Measurements from ENCODE around the gene CEND1.

CEND1 gene

DNA sequence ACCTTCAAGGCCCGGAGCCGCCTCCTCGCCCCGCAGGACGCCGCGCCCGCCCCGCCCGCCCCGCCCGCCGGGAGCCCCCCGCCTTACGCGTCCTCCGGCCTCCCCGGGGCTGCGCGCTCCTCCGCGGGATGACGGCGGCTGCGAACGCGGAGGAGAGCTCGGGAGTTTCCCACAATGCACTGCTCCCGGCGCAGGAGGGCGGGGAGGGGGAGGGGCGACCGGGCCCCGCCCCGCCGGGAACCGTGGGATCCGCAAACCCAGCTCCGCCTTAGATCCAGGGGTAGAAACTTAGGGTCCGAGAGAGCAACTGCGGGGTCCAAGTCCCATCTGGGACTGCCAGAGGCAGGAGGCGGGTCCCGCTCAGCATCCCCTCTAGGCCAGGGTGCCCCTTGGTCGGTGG lies at the start of gene CEND1:
TSS of gene CEND1 (minus strand) at position 148 of the 400 bp plus-strand sequence. CDS start 1,514 bp downstream, outside the sequence.
- Histone ChIP-seq H3K36me3 (ENCODE audit: control insufficient read depth, insufficient read depth, low read length) (peaks cover 12% of the 10 kb centered on the region; the same call in 1 of the 2 replicates), H3K27ac (ENCODE audit: low read depth, low read length) (no peak within 1 kb of the TSS), H3K27me3 (ENCODE audit: control insufficient read depth, insufficient read depth, low read length) (peaks cover 4% of the 10 kb centered on the region; the same call in 1 of the 2 replicates), H3K9me3 (ENCODE audit: control insufficient read depth, insufficient read depth, low read depth, low read length) (no peaks in the 10 kb centered on the region), H3K4me3 (ENCODE audit: low read depth, low read length) (peak within 1 kb of the TSS; percentile 27; the same call in 1 of the 2 replicates), H3K9ac (ENCODE audit: low read length) (no peak within 1 kb of the TSS), H3K4me1 (ENCODE audit: control insufficient read depth, insufficient read depth, low read length) (peaks cover 9% of the 10 kb centered on the region)

DNA sequence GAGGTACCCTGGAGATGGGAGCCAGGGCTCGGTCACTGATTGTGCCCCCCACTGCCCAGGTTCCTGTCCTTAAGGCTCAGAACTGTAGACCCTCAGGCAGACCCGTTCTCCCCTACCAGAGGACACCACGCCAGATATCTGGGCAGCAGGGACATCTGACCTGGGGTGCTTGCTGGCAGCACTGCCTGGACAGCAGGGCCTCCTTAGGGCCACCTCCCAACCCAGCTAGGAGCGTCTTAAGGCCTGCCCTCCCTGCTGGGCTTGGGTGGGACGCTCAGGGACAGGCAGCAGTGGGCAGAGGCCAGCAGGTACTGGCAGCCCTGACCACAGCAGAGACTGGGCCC lies 49.4 kb upstream of the CEND1 start:
- Histone ChIP-seq H3K4me3 (ENCODE audit: low read depth, low read length) (no peak overlapping the region), H3K9ac (ENCODE audit: low read length) (no peak overlapping the region), H3K27me3 (ENCODE audit: control insufficient read depth, insufficient read depth, low read length) (no peaks in the 10 kb centered on the region), H3K4me1 (ENCODE audit: control insufficient read depth, insufficient read depth, low read length) (peaks cover 25% of the 10 kb centered on the region), H3K36me3 (ENCODE audit: control insufficient read depth, insufficient read depth, low read length) (peaks cover 45% of the 10 kb centered on the region), H3K27ac (ENCODE audit: low read depth, low read length) (no peak overlapping the region), H3K9me3 (ENCODE audit: control insufficient read depth, insufficient read depth, low read depth, low read length) (no peaks in the 10 kb centered on the region)

DNA sequence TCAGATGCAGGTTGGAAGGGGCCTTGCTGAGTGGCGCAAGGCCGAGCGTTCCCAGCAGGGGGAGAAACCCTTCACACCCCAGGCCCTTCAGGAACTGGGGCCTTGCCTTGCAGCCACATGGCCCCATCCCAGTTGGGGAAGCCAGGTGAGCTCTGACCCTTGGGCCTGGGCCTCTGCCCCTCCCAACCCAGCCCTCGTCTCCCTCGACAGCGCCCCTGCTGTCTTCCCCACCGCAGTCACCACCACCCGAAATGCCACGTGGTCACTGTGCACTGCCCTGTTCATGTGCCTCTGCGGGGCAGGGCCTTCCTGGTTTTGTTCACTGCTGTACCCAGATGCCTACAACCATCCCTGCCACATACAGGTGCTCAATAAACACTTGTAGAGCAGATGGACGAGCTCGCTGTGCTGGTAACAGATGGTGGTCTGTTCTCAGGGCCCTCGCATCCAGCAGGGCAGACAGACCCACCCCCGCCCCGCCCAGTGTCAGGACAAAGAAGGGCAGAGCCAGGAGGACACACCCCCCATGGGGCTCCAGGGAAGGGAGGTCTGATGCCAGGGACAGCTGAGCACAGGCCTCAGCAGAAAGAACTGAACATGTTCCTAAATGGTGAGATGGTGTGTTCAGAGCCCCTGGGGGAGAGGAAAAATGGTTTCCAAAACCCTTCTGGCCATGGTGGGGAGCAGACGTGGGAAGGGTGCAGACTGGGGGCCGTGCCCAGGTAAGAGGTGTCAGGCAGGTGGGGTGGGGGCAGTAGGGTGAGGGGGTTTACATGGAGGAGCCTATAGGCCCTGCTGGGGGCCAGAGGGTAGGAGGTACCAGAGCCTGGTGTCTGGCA lies 48.8 kb upstream of the CEND1 start:
- Histone ChIP-seq H3K36me3 (ENCODE audit: control insufficient read depth, insufficient read depth, low read length) (peaks cover 45% of the 10 kb centered on the region), H3K27ac (ENCODE audit: low read depth, low read length) (no peak overlapping the region), H3K27me3 (ENCODE audit: control insufficient read depth, insufficient read depth, low read length) (no peaks in the 10 kb centered on the region), H3K4me1 (ENCODE audit: control insufficient read depth, insufficient read depth, low read length) (peaks cover 31% of the 10 kb centered on the region), H3K4me3 (ENCODE audit: low read depth, low read length) (no peak overlapping the region), H3K9me3 (ENCODE audit: control insufficient read depth, insufficient read depth, low read depth, low read length) (no peaks in the 10 kb centered on the region), H3K9ac (ENCODE audit: low read length) (no peak overlapping the region)

DNA sequence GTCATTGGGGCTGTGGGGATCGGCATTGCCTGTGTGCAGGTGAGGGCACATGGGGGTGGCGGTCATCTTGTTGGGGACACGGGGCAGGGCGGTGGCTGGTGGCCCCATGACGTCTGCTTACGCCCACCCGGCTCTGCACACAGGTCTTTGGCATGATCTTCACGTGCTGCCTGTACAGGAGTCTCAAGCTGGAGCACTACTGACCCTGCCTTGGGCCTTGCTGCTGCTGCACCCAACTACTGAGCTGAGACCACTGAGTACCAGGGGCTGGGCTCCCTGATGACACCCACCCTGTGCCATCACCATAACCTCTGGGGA lies 48.1 kb upstream of the CEND1 start:
- Histone ChIP-seq H3K27me3 (ENCODE audit: control insufficient read depth, insufficient read depth, low read length) (no peaks in the 10 kb centered on the region), H3K9me3 (ENCODE audit: control insufficient read depth, insufficient read depth, low read depth, low read length) (no peaks in the 10 kb centered on the region), H3K4me3 (ENCODE audit: low read depth, low read length) (no peak overlapping the region), H3K27ac (ENCODE audit: low read depth, low read length) (no peak overlapping the region), H3K36me3 (ENCODE audit: control insufficient read depth, insufficient read depth, low read length) (peaks cover 45% of the 10 kb centered on the region), H3K4me1 (ENCODE audit: control insufficient read depth, insufficient read depth, low read length) (peaks cover 34% of the 10 kb centered on the region), H3K9ac (ENCODE audit: low read length) (no peak overlapping the region)

DNA sequence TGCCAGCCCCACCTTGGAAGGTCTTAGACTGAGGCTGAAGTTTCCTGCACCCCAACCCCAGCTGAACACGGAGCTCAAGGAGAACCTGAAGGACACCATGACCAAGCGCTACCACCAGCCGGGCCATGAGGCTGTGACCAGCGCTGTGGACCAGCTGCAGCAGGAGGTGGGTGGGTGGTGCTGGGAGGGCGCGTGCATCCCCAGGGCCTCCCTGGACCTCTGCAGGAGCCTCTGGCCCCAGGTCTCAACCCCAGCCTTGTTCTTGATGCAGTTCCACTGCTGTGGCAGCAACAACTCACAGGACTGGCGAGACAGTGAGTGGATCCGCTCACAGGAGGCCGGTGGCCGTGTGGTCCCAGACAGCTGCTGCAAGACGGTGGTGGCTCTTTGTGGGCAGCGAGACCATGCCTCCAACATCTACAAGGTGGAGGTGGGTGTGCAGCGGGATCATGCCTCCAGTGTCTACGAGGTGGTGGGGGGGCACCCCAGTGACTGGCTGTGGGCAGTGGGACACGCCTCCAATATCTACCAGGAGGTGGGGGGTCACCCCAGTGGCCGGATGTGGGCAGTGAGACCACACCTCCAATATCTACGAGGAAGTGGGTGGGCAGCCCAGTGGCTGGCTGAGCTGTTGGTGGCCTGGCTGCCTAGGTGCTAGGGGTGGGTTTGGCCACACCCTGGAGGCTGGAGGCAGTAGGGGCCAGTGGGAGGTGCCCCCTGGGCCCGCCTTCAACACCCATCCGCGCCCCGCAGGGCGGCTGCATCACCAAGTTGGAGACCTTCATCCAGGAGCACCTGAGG lies 47.5 kb upstream of the CEND1 start:
- no peak overlapping the region for H3K9ac ChIP-seq (ENCODE audit: low read length)
- peaks cover 45% of the 10 kb centered on the region for H3K36me3 ChIP-seq (ENCODE audit: control insufficient read depth, insufficient read depth, low read length)
- H3K27me3 ChIP-seq (ENCODE audit: control insufficient read depth, insufficient read depth, low read length): peaks cover 2% of the 10 kb centered on the region
- peaks cover 36% of the 10 kb centered on the region for H3K4me1 ChIP-seq (ENCODE audit: control insufficient read depth, insufficient read depth, low read length)
- H3K27ac ChIP-seq (ENCODE audit: low read depth, low read length): no peak overlapping the region
- no peaks in the 10 kb centered on the region for H3K9me3 ChIP-seq (ENCODE audit: control insufficient read depth, insufficient read depth, low read depth, low read length)
- no peak overlapping the region for H3K4me3 ChIP-seq (ENCODE audit: low read depth, low read length)

DNA sequence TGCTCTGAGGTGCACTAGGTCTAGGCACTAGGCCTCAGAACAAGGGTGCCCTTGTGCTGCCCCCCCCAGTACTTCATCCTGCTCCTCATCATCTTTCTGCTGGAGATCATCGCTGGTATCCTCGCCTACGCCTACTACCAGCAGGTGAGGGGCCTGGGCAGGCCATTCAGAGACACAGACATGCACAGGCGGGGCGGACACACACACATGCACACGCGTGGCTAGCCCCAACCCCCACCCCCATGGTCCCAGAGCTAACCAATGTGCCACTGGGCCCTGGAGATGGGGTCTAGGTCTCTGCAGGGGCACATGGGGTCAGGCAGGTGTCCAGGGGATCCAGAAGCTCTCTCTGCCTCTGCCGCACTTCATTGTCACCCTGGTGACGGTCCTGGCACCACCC lies 46.8 kb upstream of the CEND1 start:
- H3K9ac ChIP-seq (ENCODE audit: low read length): no peak overlapping the region
- no peaks in the 10 kb centered on the region for H3K9me3 ChIP-seq (ENCODE audit: control insufficient read depth, insufficient read depth, low read depth, low read length)
- no peak overlapping the region for H3K27ac ChIP-seq (ENCODE audit: low read depth, low read length)
- peaks cover 9% of the 10 kb centered on the region for H3K27me3 ChIP-seq (ENCODE audit: control insufficient read depth, insufficient read depth, low read length)
- peaks cover 43% of the 10 kb centered on the region for H3K4me1 ChIP-seq (ENCODE audit: control insufficient read depth, insufficient read depth, low read length)
- peaks cover 45% of the 10 kb centered on the region for H3K36me3 ChIP-seq (ENCODE audit: control insufficient read depth, insufficient read depth, low read length)
- no peak overlapping the region for H3K4me3 ChIP-seq (ENCODE audit: low read depth, low read length)

DNA sequence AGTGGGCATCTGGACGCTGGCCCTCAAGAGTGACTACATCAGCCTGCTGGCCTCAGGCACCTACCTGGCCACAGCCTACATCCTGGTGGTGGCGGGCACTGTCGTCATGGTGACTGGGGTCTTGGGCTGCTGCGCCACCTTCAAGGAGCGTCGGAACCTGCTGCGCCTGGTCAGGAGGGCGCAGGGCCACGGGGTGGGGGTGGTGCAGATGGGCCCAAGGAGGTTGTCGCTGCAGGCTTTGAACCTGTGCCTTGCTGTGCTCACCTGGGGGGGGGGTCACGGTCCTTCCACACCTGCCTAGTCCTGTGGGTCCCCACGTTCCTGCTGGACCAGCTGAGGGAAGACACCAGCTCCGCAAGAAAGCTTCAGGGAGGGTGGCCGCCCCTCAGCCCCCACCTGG lies 46.4 kb upstream of the CEND1 start:
- Histone ChIP-seq H3K9me3 (ENCODE audit: control insufficient read depth, insufficient read depth, low read depth, low read length) (no peaks in the 10 kb centered on the region), H3K27ac (ENCODE audit: low read depth, low read length) (no peak overlapping the region), H3K36me3 (ENCODE audit: control insufficient read depth, insufficient read depth, low read length) (peaks cover 45% of the 10 kb centered on the region), H3K4me3 (ENCODE audit: low read depth, low read length) (no peak overlapping the region), H3K4me1 (ENCODE audit: control insufficient read depth, insufficient read depth, low read length) (peaks cover 45% of the 10 kb centered on the region), H3K27me3 (ENCODE audit: control insufficient read depth, insufficient read depth, low read length) (peaks cover 13% of the 10 kb centered on the region), H3K9ac (ENCODE audit: low read length) (no peak overlapping the region)

DNA sequence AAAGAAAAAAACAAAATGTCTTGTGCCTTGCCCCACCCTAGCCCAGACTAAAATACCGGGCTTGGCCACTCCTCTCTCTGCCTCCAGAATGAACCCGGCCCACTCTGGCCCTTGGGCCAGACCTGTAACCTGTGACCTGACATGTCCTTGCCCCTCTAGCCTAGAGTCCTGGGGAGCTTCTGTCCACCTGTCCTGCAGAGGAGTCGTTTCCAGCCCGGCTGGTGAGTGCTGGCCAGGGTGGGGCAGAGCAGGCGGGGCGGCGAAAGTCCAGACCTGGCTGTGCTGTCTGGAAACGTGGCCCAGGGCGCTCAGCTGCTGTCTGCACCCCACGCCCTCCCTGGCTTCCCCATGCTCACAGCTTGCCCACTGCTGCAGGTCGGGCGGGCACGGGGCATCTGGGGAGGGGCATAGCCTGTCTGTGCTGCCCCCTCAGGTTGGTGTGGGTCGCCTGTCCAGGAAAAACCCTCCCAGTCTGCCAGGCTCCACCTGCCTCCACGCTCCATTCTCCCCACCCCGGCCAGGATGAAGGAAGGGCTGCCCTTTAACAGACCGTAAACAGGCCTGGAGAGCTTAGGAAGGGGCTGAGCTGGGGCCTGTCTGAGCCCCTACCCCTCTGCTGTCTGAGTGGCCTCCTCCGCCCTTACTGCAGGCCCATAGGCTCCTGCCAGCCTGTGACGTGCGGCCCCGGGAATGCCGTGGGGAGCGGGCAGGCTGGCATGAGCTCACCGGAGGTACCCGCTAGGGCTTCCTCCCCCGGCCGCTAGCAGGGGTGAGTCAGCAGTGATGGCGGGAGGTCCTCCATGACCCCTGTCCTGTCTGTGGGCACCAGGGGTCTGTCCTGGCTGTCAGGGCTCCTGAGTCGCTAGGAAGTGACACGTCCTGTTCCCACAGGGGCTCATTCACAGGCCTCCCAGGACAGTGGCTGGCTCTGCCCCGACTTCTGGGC lies 44.8 kb upstream of the CEND1 start:
- peak overlapping the region; percentile 75 for H3K4me3 ChIP-seq (ENCODE audit: low read depth, low read length)
- H3K4me1 ChIP-seq (ENCODE audit: control insufficient read depth, insufficient read depth, low read length): peaks cover 51% of the 10 kb centered on the region
- H3K27ac ChIP-seq (ENCODE audit: low read depth, low read length): no peak overlapping the region
- peaks cover 29% of the 10 kb centered on the region for H3K27me3 ChIP-seq (ENCODE audit: control insufficient read depth, insufficient read depth, low read length)
- H3K9ac ChIP-seq (ENCODE audit: low read length): no peak overlapping the region
- H3K36me3 ChIP-seq (ENCODE audit: control insufficient read depth, insufficient read depth, low read length): peaks cover 30% of the 10 kb centered on the region
- no peaks in the 10 kb centered on the region for H3K9me3 ChIP-seq (ENCODE audit: control insufficient read depth, insufficient read depth, low read depth, low read length)

DNA sequence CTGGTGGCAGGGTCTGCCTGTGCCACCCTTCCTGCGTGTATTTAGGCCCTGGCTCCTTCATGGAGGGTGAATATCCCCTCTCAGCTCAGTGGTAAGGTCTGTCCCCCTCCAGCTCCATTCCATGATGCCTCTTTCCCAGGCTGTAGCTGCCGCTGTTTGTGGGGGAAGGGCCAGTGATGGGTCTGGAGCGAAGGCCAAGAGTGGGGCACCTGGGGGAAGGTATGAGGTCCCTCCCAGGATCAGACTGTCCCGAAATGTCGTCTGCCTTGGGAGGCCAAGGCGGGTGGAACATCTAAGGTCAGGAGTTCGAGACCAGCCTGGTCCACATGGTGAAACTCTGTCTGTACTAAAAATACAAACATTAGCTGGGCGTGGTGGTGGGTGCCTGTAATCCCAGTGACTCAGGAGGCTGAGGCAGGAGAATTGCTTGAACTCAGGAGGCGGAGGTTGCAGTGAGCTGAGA lies 44.0 kb upstream of the CEND1 start:
- Histone ChIP-seq H3K27ac (ENCODE audit: low read depth, low read length) (no peak overlapping the region), H3K9me3 (ENCODE audit: control insufficient read depth, insufficient read depth, low read depth, low read length) (no peaks in the 10 kb centered on the region), H3K27me3 (ENCODE audit: control insufficient read depth, insufficient read depth, low read length) (peaks cover 37% of the 10 kb centered on the region), H3K36me3 (ENCODE audit: control insufficient read depth, insufficient read depth, low read length) (peaks cover 22% of the 10 kb centered on the region), H3K4me3 (ENCODE audit: low read depth, low read length) (peak overlapping the region; percentile 75), H3K4me1 (ENCODE audit: control insufficient read depth, insufficient read depth, low read length) (peaks cover 57% of the 10 kb centered on the region), H3K9ac (ENCODE audit: low read length) (peak overlapping the region; percentile 70)

DNA sequence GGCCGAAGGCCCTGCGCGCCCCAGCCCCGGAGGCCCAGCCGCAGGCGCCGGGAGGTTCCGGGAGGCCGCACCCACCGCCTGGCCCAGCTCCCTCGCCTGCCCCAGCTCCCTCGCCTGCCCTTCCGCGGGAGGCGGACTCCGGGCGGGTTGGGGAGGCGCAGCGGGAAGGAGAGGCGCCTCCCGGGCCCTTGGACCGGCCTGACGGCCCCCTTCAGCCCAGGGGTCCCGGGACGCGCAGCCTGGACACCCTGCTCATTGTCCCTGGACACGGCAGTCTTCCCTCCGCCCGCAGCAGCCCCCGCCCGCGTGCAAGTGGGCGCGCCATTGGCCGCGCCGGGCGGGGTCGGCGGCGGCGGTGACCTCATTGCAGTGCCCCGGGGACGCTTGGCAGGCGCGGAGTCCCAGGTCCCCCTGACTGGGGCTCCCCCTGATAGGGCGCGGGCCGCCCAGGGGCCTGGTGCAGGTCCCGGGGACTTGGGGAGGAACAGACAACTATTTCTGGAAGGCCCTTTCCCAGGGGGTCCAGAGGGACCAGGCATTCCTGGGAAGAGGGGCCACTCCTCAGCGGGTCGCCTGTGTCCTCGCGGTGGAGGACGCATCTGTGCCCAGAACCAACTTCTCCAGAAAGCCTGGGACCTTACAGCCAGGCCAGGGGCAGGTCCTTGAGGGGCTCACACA lies 43.4 kb upstream of the CEND1 start:
- peak overlapping the region; percentile 75 for H3K4me3 ChIP-seq (ENCODE audit: low read depth, low read length)
- H3K9ac ChIP-seq (ENCODE audit: low read length): peak overlapping the region; percentile 70
- H3K27me3 ChIP-seq (ENCODE audit: control insufficient read depth, insufficient read depth, low read length): peaks cover 43% of the 10 kb centered on the region
- H3K9me3 ChIP-seq (ENCODE audit: control insufficient read depth, insufficient read depth, low read depth, low read length): no peaks in the 10 kb centered on the region
- H3K27ac ChIP-seq (ENCODE audit: low read depth, low read length): peak overlapping the region; percentile 22; the same call in 1 of the 2 replicates
- H3K36me3 ChIP-seq (ENCODE audit: control insufficient read depth, insufficient read depth, low read length): peaks cover 16% of the 10 kb centered on the region
- peaks cover 57% of the 10 kb centered on the region for H3K4me1 ChIP-seq (ENCODE audit: control insufficient read depth, insufficient read depth, low read length)

Measured in HUES6 (cell line).